GM18870 (cell line): Measurements from ENCODE around the gene PM20D1.
"Not testable (repeated sequence)": the region's sequence is repeated elsewhere in the genome, so short reads cannot be mapped to it uniquely, and the experiment has no call there.

Experiments used
- ATAC-seq: cut with Tn5 transposase; IDR thresholded peaks from one replicate; pipeline ENCODE4 v1.9.1; 2021; ENCODE audit warnings: moderate library complexity; ENCODE audit not compliant: unreplicated experiment

Gene PM20D1

GRCh38 chr1:205843036-205843859 is 6.7 kb downstream of the PM20D1 start:
- no peak for ATAC-seq

- ATAC-seq: no peak
These were observed 7.7 kb downstream of the PM20D1 start for GRCh38 chr1:205842229-205842628.

- no peak for ATAC-seq
These were observed 9.6 kb downstream of the PM20D1 start for GRCh38 chr1:205840146-205840923.

- ATAC-seq: no peak
These were observed 12.5 kb downstream of the PM20D1 start for GRCh38 chr1:205837382-205837970.

GRCh38 chr1:205834751-205835150 is 15.2 kb downstream of the PM20D1 start:
- ATAC-seq: no peak

GRCh38 chr1:205832326-205832751 is 17.6 kb downstream of the PM20D1 start:
- ATAC-seq: no peak

GRCh38 chr1:205827623-205828022 is 22.3 kb downstream of the PM20D1 start:
- ATAC-seq: no peak

GRCh38 chr1:205826995-205827394 is 22.9 kb downstream of the PM20D1 start:
- ATAC-seq: no peak

GRCh38 chr1:205826016-205826806 is 23.7 kb downstream of the PM20D1 start:
- no peak for ATAC-seq

- ATAC-seq: no peak
These were observed 25.8 kb downstream of the PM20D1 start for GRCh38 chr1:205824180-205824579.

GRCh38 chr1:205823260-205823659 is 26.7 kb downstream of the PM20D1 start:
- not testable (repeated sequence) for ATAC-seq

GRCh38 chr1:205822397-205822796 is 27.5 kb downstream of the PM20D1 start:
- ATAC-seq: no peak

GRCh38 chr1:205817988-205818387 is 31.9 kb downstream of the PM20D1 start:
- ATAC-seq: no peak

GRCh38 chr1:205817364-205817763 is 32.6 kb downstream of the PM20D1 start:
- ATAC-seq: no peak

GRCh38 chr1:205813755-205814058 is 36.2 kb downstream of the PM20D1 start:
- ATAC-seq: no peak

- ATAC-seq: peak; percentile 73
These were observed 36.8 kb downstream of the PM20D1 start, which contains the start of gene SLC41A1 for GRCh38 chr1:205812878-205813754. TSS of gene SLC41A1 (minus strand) at chr1:205813198. CDS start at chr1:205810441, 2,757 bp downstream.

GRCh38 chr1:205812271-205812877 is 37.6 kb downstream of the PM20D1 start:
- no peak for ATAC-seq

- no peak for ATAC-seq
These were observed 38.3 kb downstream of the PM20D1 start for GRCh38 chr1:205811660-205812059.

- ATAC-seq: no peak
These were observed 39.3 kb downstream of the PM20D1 start for GRCh38 chr1:205810448-205811157.
